G401.6 (cell line): ENCODE data around the gene ADRB2.
"Not testable (repeated sequence)": the region's sequence is repeated elsewhere in the genome, so short reads cannot be mapped to it uniquely, and the experiment has no call there.

Experiments used
- FAIRE-seq: peaks from 2 replicates; lab custom pipeline; 2012; peaks lifted over from hg19 to GRCh38; lab: Jason Lieb, UNC

Gene ADRB2

DNA sequence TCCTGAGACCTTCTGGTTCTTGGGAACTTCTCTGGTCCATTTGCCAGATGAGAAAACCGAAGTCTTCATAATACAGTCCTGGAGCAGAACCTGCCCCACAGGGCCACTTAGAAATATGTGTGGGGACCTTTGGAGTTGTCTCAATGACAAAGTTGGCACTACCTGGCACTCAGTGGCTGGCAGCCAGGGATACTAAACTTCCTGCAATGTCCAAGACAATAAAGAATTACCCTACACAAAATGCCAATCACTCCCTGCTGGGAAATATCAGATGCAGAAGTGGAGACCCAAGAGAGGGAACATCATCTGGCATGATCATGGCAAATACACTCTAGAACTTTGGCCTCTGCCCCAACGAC lies 29.6 kb downstream of the ADRB2 start:
- no peak for FAIRE-seq

DNA sequence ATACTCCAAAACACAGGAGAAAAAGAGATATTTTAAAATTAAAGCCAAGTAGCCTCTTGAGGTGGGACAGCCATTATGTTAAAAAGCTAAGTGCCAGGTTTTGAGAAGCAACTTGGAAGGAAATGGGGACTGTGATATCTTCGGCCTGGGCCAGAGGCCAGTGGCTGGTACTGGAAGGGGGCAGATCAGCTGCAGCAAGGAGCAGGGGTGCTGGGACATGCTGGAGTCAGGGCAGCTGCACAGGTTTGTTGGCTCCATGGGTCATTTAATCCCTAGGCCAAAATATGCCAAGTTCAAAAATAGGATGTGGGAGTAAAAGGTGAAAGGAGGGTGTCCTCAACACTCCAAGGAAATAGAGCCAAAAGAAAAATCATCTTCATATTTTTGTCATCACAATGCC lies 30.0 kb downstream of the ADRB2 start:
- no peak for FAIRE-seq

GRCh38 chr5:148857474-148857873 lies 31.1 kb downstream of the ADRB2 start:
- no peak for FAIRE-seq

DNA sequence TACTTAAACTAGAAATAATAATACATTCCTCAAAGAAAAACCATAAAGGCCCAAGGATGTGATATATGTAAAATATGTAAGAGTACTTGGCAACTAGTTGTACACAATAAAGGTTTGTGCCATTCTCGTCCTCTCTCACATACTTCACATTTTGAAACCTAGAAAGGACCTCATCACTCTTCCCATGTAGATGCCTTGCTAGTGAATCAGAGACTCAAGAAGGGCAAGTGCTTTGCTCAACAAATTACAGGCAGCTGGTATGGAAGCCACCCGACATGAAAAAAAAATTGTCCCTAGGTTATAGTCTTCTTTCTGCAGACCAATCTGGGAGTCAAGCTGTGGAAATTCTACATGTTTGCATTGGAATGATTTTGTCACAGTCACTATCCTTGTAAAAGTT lies 31.7 kb downstream of the ADRB2 start:
- FAIRE-seq = no peak

- no peak for FAIRE-seq
Measured at GRCh38 chr5:148858547-148858946, 32.1 kb downstream of the ADRB2 start.

DNA sequence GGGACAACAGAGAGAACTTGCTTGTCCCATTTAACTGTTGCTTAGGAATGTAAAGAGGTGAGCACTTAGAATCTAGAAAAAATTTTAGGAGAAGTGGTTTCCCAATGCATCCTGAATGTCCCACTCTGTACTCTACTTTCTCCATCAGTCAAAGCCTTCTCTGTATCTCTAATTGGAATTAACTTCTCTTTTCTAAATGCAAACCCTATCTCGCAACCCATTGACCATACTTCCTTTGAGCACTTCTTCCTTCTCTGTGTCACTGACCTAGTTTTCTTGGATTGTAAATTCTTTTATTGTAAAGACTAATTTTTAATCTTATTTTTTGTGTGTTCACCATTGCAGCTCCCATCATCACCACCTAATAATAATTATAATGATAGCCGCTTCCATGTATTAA lies 33.3 kb downstream of the ADRB2 start:
- no peak for FAIRE-seq

DNA sequence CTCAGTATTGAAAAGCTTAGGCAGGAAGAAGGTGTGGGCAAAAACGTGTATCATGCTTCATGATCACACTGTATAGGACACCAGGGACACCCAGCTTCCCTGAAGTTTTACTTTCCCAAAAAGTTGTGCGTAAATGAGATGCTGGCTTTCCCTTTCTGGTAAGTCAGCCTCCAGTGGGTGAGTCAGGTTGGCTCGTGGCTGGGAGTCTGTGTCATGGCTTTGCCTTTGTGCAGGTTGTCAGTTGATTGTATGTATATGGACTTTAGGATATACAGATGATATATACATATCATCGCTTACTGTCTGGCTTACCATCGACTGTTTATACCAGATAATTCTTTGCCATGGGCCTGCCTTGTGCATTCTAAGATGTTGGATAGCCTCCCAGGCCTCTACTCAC lies 34.2 kb downstream of the ADRB2 start:
- FAIRE-seq = no peak

DNA sequence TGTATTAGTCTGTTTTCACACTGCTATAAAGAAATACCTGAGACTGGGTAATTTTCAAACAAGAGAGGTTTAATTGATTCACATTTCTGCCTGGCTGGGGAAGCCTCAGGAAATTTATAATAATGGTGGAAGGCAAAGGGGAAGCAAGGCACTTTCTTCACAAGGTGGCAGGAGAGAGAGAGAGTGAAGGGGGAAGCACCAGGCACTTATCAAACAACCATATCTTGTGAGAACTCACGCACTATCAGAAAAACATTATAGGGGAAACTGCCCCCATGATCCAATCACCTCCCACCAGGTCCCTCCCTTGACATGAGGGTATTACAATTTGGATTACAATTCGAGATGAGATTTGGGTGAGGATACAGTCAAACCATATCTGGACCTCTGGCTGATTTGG lies 34.7 kb downstream of the ADRB2 start:
- FAIRE-seq = no peak

DNA sequence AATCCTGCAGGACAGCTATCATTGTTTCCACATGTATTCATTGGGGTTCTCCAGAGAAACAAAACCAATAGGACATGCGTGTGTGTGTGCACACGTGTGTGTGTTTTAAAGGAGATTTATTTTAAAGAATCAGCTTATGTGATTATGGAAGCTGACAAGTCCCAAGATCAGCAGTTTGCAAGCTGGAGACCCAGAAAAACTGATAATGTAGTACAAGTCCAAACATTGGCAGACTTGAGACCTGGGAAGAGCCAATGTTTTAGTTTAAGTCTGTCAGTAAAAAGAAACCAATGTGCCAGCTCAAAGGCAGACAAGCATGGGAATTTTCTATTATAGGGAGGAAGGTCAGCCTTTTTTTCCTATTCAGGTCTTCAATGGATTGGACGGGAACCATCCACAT lies 35.3 kb downstream of the ADRB2 start:
- FAIRE-seq = no peak

- FAIRE-seq = no peak
Measured at GRCh38 chr5:148864113-148864841, 37.9 kb downstream of the ADRB2 start.

DNA sequence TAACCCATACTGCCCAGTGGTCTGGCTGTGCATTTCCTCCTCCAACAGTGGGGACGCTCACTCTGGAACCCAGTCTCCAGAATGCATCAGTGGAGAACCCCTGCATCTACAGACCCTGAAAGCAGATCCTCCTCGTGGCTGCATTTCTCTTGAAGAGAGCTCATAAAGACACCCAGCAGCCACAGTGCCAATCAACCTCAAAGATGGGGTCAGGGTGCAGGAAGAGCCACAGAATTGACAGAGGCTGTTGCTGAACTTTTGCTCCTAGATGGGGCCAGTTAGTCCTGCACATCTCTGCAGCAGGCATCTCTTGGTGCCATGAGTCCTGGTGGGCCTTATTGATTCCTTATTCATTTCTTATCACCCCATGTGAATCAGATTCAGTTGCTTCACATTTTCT lies 39.6 kb downstream of the ADRB2 start:
- no peak for FAIRE-seq

DNA sequence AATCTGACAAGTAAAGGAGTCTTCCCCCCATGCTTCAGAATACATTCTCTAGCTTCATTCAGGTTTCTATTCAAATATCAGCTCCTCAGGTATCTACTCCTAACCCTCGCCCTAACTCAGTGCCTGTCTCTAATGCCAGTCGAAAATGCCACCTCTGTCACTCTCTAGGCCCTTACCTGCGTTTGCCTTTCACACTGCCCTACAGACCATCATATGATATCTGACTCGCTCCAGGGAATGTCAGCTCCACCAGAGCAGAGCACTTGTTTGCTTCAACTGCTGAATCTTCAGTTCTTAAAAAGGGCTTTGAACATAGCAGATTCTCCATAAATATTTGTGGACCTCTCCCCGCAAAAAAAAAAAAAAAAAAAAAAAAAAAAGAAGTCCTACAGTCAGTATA lies 46.7 kb downstream of the ADRB2 start:
- FAIRE-seq = no peak

GRCh38 chr5:148873690-148874485 lies 47.5 kb downstream of the ADRB2 start:
- FAIRE-seq = no peak

DNA sequence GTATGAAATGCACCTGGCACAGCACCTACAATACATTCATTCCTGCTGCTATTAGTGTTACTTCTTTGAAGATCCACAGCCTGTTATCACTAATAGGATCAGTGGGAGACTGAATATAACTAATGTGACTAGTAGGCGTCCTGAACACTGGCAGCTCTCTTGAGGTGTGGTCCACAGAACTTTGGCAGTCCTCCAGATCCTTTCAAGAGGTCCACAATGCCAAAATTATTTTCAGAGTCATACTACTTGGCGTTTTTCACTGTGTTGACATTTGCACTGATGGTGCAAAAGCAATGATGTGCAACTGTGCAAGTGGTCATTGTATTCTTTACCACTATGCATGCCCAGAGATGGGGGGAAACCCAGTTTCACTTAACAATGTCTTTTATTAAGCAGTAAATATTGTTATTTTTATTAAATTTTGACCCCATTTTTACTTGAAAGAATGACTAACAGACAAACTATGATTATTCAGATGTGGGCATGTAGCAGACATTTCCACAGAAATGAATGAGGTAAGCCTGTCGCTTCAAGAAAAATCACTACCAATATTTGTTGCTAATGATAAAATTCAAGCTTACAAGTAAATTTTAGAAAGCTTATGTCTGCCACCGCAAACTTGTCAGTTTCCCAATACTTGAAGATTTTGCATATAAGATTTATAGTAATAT lies 48.9 kb downstream of the ADRB2 start:
- FAIRE-seq = no peak

DNA sequence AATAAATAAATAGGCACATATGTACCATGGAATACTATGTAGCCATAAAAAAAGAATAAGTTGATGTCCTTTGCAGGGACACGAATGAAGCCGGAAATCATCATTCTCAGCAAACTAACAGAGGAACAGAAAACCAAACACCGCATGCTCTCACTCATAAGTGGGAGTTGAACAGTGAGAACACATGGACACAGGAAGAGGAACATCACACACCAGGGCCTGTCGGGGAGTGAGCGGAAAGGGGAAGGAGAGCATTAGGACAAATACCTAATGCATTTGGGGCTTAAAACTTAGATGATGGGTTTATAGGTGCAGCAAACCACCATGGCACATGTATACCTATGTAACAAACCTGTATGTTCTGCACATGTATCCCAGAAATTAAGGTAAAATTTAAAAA lies 51.0 kb downstream of the ADRB2 start:
- not testable (repeated sequence) for FAIRE-seq
